GM19395 (cell line): ENCODE results near the gene ENOX2.
A peak's percentile ranks its signal among the peaks of the same experiment; 100 is the strongest.

ENCODE experiments used
- ATAC-seq: cut with Tn5 transposase; IDR thresholded peaks from one replicate; pipeline ENCODE4 v1.9.1; 2021; ENCODE audit warnings: mild to moderate bottlenecking, moderate library complexity; ENCODE audit not compliant: unreplicated experiment

ENOX2 gene

GRCh38 chrX:130645955-130646583 is 256.9 kb downstream of the ENOX2 start:
- ATAC-seq = no peak

- no peak for ATAC-seq
Measured at GRCh38 chrX:130637591-130637990, 265.4 kb downstream of the ENOX2 start.

- ATAC-seq = no peak
Measured at GRCh38 chrX:130636277-130636676, 266.7 kb downstream of the ENOX2 start.

DNA sequence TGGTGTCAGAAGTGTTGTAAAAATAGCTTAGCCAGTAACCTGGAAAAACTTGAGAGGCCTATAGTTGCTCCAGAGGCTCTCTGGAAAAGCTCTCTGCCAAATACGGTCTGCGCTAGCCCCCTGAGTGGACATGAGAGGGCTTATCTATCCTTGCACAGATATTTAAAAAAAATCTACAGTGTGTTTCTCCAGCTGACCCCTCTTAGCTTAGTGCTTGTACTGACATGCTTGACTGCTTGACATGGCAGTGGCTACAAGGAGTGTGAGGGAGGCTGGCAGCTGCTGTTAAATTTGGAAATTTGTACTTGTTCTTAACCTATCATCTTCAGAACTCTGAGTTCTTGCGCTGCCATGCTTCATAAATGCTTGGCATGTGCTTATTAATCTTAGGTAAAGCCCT is 272.0 kb downstream of the ENOX2 start:
- ATAC-seq = no peak

- ATAC-seq = no peak
Measured at GRCh38 chrX:130628516-130628915, 274.5 kb downstream of the ENOX2 start.

- no peak for ATAC-seq
Measured at GRCh38 chrX:130626521-130626920, 276.5 kb downstream of the ENOX2 start.

DNA sequence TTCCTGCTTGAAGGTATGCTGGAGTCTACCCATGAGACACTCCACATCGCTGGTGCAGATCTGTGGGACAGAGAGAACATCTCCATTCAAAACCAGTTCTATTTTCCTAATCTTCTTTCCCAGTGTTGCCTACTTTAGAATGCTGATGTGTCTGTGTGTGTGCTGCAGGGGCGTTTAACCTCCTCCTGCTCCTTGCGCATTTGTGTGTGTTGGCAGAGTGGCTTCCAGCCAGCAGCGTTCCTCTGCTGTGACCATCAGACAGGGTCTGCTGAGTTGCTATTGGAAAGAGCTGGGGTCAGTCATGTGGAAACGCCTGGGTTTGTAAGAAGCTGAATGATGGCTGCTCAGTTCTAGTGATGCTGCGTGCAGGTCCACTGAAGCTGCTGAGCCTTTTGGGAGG is 277.6 kb downstream of the ENOX2 start:
- no peak for ATAC-seq

DNA sequence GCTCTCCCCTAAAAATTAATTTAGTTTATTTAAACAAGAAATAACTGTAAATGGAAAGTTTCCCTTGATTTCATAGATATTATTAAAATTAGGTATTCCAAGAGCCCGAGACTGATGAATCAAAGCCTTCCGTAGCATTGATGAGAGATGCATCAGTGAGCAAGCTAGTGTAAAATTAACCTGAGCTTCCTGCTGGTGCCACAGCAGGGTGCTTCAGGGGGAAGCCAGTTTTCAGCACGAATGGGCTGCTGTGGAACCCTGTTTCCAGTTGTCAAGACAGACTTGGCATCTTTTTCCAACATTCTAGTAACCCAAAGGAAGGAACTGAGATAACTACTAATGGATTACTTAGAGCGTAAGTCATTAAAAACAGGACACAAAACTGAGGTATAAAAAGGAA is 279.5 kb downstream of the ENOX2 start:
- ATAC-seq = no peak

DNA sequence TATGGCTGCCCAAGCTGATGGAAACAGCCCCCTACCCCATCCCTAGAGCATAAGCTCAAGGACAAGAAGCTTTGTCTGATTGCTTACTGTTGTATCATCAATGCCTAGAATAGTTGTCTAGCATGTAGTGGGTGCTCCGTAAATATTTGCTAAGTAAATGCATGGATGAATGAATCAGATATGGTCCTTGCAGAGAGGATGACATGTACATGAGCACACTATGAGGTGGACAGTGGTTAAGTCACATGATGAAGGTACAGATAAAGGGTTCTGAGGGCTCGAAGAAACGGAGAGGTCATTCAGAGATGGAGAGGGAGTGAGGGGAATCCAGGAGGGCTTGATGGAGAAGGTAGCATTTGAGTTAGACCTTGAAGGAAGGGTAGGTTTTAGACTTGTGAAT is 287.1 kb downstream of the ENOX2 start:
- no peak for ATAC-seq

DNA sequence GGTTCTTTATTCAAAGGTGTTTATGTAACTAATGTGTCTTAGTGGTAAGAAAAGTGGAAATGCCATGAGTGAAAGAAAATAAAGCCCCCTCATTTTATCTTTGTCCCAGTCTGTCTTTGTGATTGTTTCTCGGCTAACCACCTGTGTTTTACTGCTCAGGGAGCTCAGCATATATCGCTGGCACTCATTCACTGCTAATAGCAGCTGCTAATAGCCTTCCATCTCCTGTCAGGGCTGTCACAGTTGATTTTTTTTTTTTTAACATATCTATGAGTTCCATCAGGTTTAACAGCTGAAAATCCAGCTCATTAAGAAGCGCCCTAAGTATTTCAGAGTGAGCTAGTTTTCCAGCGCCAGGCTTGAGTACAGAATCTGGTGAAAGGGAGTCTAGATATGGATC is 295.6 kb downstream of the ENOX2 start:
- no peak for ATAC-seq

- no peak for ATAC-seq
Measured at GRCh38 chrX:130606425-130606824, 296.6 kb downstream of the ENOX2 start.

GRCh38 chrX:130604882-130605281 is 298.1 kb downstream of the ENOX2 start:
- ATAC-seq = no peak

DNA sequence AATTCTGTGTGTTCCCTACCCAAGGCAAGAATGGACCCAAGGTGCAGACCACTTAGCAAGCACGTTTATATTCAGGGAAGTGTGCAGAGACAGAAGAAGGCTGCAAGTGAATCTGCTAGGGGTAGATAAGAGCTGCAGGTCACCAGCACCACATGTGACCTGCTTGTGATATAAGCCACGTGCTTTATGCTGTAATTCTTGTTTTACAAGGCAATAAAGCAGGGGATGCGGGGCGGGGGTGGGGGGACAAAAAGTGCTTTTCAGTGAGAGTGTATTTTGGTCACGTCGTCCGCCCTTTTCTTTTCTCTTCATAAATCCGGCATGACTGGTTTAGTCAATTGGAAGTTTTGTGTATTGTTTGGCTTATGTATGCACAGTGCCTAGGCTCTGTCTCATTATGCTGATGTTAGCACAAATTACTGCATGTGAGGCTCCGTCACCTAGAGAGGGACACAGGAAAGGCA is 308.5 kb downstream of the ENOX2 start:
- ATAC-seq = no peak

- no peak for ATAC-seq
Measured at GRCh38 chrX:130593911-130594310, 309.1 kb downstream of the ENOX2 start.

- ATAC-seq = no peak
Measured at GRCh38 chrX:130592204-130592603, 310.8 kb downstream of the ENOX2 start.

- no peak for ATAC-seq
Measured at GRCh38 chrX:130578906-130579305, 324.1 kb downstream of the ENOX2 start.

DNA sequence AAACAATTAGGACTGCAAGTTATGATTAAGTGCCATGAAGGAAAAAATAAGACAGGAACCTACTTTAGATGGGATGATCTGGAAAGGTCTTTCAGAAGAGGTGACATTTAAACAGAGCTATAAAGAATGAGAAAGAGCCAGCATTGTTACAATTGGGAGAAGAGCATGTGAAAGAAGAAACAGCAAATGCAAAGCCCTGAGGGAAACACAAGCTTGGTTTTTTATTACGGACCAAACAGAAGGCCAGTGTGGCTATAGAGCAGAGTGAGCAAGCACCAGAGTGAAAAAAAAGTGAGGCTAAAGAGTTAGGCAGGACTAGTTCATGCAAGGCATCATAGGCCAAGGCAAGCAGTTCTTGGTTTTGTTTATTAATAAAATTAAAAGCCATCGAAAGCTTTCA is 325.6 kb downstream of the ENOX2 start:
- ATAC-seq = no peak

DNA sequence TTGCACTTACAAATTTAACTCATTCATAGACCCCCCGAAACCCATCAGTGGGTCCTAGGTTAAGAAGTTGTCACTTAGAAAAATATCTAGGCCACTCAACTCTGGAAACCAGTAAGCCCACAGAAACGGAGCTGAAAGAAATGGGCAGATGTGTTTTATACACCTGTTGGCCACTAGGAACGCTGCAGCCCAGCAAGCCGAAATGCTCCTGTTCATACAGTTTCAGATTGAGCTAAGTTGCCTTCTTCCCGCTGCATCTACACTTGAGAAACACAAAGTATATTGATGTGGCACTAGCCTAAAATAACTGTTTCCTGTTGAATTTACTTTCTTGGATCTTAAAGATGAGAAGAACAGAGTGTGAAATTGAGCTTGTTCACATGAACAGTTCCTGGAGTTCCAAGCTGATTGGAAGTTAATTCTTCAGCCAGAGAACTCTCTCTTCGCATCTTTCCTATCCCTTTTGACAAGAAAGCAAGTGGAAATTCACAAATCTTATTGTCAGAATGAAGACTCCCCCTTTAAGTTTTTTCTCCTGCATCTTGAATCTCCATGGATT is 327.1 kb downstream of the ENOX2 start:
- ATAC-seq = peak; percentile 92
